ENCODE measurements around the gene CSNK2A3. TPM values are rescaled to one million over a fixed set of nuclear protein-coding genes. Genes with fewer than 3 reads are reported as not detected.

CSNK2A3 gene
- polyA plus RNA-seq, 1 donor = 2.8 TPM

- H3K36me3 ChIP-seq (ENCODE audit: control insufficient read depth, insufficient read depth, low read length) = no peaks in the 10 kb centered on the region
- 67% methylated on average over 1 of the region's 3 CpGs for WGBS (ENCODE audit: insufficient coverage, low lambda C conversion rate)
- no peaks in the 10 kb centered on the region for H3K9me3 ChIP-seq (ENCODE audit: control insufficient read depth, low read depth, low read length)
- H3K27ac ChIP-seq (ENCODE audit: low read length) = no peak overlapping the region
- no peaks in the 10 kb centered on the region for H3K4me1 ChIP-seq (ENCODE audit: control insufficient read depth, insufficient read depth, low read length)
- H3K4me3 ChIP-seq (ENCODE audit: low read length) = no peak overlapping the region
- no peaks in the 10 kb centered on the region for H3K27me3 ChIP-seq (ENCODE audit: control insufficient read depth, insufficient read depth, low read length)
- DNase-seq = no peak
These were observed 9.0 kb downstream of the CSNK2A3 start for GRCh38 chr11:11344045-11344444.

DNA sequence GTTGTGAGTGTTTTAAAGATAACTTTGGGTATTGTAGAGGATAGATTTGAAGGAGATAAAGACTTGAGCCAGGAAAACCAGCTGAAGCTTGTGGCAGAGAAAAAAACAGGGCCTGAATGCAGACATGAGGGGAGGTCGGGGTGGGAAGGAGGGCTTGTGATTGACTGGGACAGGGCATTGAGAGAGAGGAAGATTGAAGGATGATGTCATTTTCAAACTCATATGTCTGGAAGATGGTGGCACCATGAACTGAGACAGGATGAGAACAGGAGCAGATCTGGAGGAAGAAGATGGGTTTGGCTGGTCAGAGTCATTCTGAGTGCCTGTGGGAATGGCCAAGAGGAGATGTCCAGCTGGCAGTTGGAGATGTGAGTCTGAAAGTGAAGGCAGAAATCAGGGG is 14.7 kb downstream of the CSNK2A3 start:
- H3K27me3 ChIP-seq (ENCODE audit: control insufficient read depth, insufficient read depth, low read length) = no peaks in the 10 kb centered on the region
- WGBS (ENCODE audit: insufficient coverage, low lambda C conversion rate) = 57% methylated on average over 1 of the region's 1 CpG
- DNase-seq = no peak
- H3K27ac ChIP-seq (ENCODE audit: low read length) = no peak overlapping the region
- no peaks in the 10 kb centered on the region for H3K36me3 ChIP-seq (ENCODE audit: control insufficient read depth, insufficient read depth, low read length)
- H3K4me3 ChIP-seq (ENCODE audit: low read length) = no peak overlapping the region
- H3K9me3 ChIP-seq (ENCODE audit: control insufficient read depth, low read depth, low read length) = no peaks in the 10 kb centered on the region
- H3K4me1 ChIP-seq (ENCODE audit: control insufficient read depth, insufficient read depth, low read length) = no peaks in the 10 kb centered on the region

GRCh38 chr11:11336664-11337063 is 16.4 kb downstream of the CSNK2A3 start:
- Histone ChIP-seq H3K9me3 (ENCODE audit: control insufficient read depth, low read depth, low read length) (no peaks in the 10 kb centered on the region), H3K27ac (ENCODE audit: low read length) (no peak overlapping the region), H3K36me3 (ENCODE audit: control insufficient read depth, insufficient read depth, low read length) (no peaks in the 10 kb centered on the region), H3K4me1 (ENCODE audit: control insufficient read depth, insufficient read depth, low read length) (no peaks in the 10 kb centered on the region), H3K27me3 (ENCODE audit: control insufficient read depth, insufficient read depth, low read length) (no peaks in the 10 kb centered on the region), H3K4me3 (ENCODE audit: low read length) (no peak overlapping the region)
- 30% methylated on average over 3 of the region's 4 CpGs for WGBS (ENCODE audit: insufficient coverage, low lambda C conversion rate)
- no peak for DNase-seq

DNA sequence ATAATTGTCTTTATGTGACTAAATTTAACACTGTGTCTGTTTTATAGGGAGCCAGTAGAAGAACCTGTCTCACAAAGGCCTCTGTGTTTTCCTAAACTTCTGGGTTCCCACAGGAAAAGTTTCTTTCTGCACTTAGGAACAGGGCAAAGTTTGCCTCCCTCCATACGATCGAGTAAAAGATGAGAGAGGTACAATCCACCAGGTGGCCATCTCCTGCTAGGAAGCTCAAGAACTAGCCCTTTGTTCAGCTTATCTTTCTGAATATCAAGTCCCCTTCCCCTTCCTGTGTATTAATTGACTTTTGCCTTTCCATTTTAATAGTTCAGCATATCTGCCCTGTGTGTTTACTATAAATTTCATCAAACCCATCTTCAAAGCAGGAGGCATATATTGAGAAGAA is 18.0 kb downstream of the CSNK2A3 start:
- Histone ChIP-seq H3K36me3 (ENCODE audit: control insufficient read depth, insufficient read depth, low read length) (no peaks in the 10 kb centered on the region), H3K9me3 (ENCODE audit: control insufficient read depth, low read depth, low read length) (no peaks in the 10 kb centered on the region), H3K27me3 (ENCODE audit: control insufficient read depth, insufficient read depth, low read length) (no peaks in the 10 kb centered on the region), H3K4me1 (ENCODE audit: control insufficient read depth, insufficient read depth, low read length) (no peaks in the 10 kb centered on the region), H3K27ac (ENCODE audit: low read length) (no peak overlapping the region), H3K4me3 (ENCODE audit: low read length) (no peak overlapping the region)
- DNase-seq = no peak
- WGBS (ENCODE audit: insufficient coverage, low lambda C conversion rate) = no CpG with 5 or more reads among the region's 2 CpGs

DNA sequence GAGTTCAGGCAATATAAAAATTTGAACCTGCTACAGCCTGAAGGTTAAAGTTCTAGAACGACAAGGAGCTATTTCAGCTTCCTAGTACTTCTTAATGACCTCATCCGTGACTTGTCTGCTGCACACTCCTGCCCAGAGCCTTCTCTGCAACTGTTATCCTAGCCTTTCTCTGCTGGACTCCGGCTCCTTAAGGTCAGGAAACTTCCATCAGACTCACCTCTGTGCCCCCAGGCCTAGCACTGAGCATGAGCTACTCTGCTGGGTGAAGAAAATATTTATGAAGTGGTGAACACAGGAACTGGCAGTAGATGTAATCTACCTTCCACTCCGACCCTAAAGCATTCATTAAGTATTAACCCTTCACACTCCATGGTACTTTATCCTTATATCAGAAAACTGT is 18.4 kb downstream of the CSNK2A3 start:
- Histone ChIP-seq H3K36me3 (ENCODE audit: control insufficient read depth, insufficient read depth, low read length) (no peaks in the 10 kb centered on the region), H3K27ac (ENCODE audit: low read length) (no peak overlapping the region), H3K4me3 (ENCODE audit: low read length) (no peak overlapping the region), H3K4me1 (ENCODE audit: control insufficient read depth, insufficient read depth, low read length) (no peaks in the 10 kb centered on the region), H3K9me3 (ENCODE audit: control insufficient read depth, low read depth, low read length) (no peaks in the 10 kb centered on the region), H3K27me3 (ENCODE audit: control insufficient read depth, insufficient read depth, low read length) (no peaks in the 10 kb centered on the region)
- no peak for DNase-seq
- no CpG with 5 or more reads among the region's 4 CpGs for WGBS (ENCODE audit: insufficient coverage, low lambda C conversion rate)

GRCh38 chr11:11332141-11332710 is 20.8 kb downstream of the CSNK2A3 start:
- H3K4me1 ChIP-seq (ENCODE audit: control insufficient read depth, insufficient read depth, low read length) = no peaks in the 10 kb centered on the region
- no peaks in the 10 kb centered on the region for H3K27me3 ChIP-seq (ENCODE audit: control insufficient read depth, insufficient read depth, low read length)
- no peaks in the 10 kb centered on the region for H3K36me3 ChIP-seq (ENCODE audit: control insufficient read depth, insufficient read depth, low read length)
- whole genome bisulfite sequencing (ENCODE audit: insufficient coverage, low lambda C conversion rate) = no CpG with 5 or more reads among the region's 5 CpGs
- no peaks in the 10 kb centered on the region for H3K9me3 ChIP-seq (ENCODE audit: control insufficient read depth, low read depth, low read length)
- no peak for DNase-seq
- no peak overlapping the region for H3K27ac ChIP-seq (ENCODE audit: low read length)
- H3K4me3 ChIP-seq (ENCODE audit: low read length) = no peak overlapping the region

DNA sequence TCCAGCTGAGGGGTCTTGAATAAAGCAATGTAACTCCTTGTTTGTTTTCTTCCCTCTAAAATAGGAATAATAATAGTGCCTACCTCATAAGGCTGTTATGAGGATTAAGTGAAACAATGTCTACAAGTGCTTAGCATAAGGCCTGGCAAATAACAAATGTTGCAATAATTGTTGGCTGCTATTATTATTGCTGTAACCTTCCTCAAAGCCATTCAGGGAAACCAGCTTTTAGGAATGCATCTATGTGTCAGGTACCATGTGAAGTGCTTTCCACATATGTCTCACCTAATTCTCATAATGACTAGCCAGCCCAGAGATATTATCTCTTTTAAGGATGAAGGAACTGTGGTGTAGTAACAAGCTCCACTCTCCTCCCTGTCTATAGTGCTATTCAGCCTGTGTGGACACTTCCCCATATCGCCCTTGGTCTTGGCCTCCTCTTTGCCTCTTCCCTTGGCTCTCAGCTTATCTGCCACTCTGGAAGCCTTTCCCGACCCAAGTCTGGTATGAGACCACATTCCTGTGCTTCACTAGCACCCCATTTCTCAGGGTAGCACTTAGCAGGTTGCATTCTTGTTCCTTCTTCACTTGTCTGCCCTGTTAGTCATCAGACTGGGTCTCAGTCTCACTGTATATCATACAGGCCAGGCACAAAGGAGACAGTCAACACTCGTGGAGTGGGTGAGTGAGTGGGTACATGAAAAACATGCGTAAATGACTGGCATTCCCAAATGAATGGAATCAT is 23.8 kb downstream of the CSNK2A3 start:
- Histone ChIP-seq H3K27ac (ENCODE audit: low read length) (no peak overlapping the region), H3K4me3 (ENCODE audit: low read length) (no peak overlapping the region), H3K4me1 (ENCODE audit: control insufficient read depth, insufficient read depth, low read length) (no peaks in the 10 kb centered on the region), H3K27me3 (ENCODE audit: control insufficient read depth, insufficient read depth, low read length) (no peaks in the 10 kb centered on the region), H3K36me3 (ENCODE audit: control insufficient read depth, insufficient read depth, low read length) (no peaks in the 10 kb centered on the region), H3K9me3 (ENCODE audit: control insufficient read depth, low read depth, low read length) (no peaks in the 10 kb centered on the region)
- DNase-seq = no peak
- WGBS (ENCODE audit: insufficient coverage, low lambda C conversion rate) = 83% methylated on average over 2 of the region's 4 CpGs

DNA sequence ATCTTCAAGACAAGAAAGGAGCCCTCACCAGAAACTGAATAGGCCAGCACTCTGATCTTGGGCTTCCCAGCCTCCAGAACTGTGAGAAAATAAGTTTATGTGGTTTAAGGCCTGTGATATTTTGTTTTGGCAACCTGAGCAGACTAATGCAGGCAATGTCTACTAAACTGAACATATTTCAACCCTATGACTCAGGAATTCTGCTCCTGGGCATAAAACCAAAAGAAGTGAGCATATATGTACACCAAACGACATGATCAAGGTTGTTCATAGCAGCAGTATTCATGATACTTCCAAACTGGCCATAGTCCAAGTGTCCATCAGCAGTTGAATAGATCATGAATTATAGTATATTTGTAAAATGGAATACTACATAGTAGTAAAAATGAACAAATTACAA is 29.0 kb downstream of the CSNK2A3 start:
- no peak overlapping the region for H3K4me3 ChIP-seq (ENCODE audit: low read length)
- H3K9me3 ChIP-seq (ENCODE audit: control insufficient read depth, low read depth, low read length) = no peaks in the 10 kb centered on the region
- H3K27me3 ChIP-seq (ENCODE audit: control insufficient read depth, insufficient read depth, low read length) = no peaks in the 10 kb centered on the region
- whole genome bisulfite sequencing (ENCODE audit: insufficient coverage, low lambda C conversion rate) = 83% methylated on average over 1 of the region's 1 CpG
- no peaks in the 10 kb centered on the region for H3K4me1 ChIP-seq (ENCODE audit: control insufficient read depth, insufficient read depth, low read length)
- no peaks in the 10 kb centered on the region for H3K36me3 ChIP-seq (ENCODE audit: control insufficient read depth, insufficient read depth, low read length)
- no peak for DNase-seq
- H3K27ac ChIP-seq (ENCODE audit: low read length) = no peak overlapping the region

DNA sequence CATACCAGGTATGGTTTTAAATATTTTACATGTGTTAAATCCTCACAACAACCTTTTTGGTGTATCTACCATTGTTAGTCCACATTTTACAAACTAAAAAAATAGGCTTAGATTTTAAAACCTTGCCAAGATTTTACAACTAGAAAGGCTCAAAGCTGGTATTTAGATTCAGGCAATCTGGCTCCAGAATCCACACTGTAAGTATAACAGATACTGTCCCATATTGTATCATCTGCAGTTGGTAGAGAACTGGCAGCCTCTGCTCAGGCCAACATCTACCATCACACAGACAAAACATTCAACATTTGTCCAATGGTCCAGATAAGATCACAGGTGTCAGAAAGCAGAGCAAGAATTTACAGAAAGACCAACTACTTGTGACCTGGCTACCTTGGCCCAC is 30.9 kb downstream of the CSNK2A3 start:
- no peaks in the 10 kb centered on the region for H3K36me3 ChIP-seq (ENCODE audit: control insufficient read depth, insufficient read depth, low read length)
- no peak overlapping the region for H3K4me3 ChIP-seq (ENCODE audit: low read length)
- no peaks in the 10 kb centered on the region for H3K9me3 ChIP-seq (ENCODE audit: control insufficient read depth, low read depth, low read length)
- H3K4me1 ChIP-seq (ENCODE audit: control insufficient read depth, insufficient read depth, low read length) = no peaks in the 10 kb centered on the region
- no peaks in the 10 kb centered on the region for H3K27me3 ChIP-seq (ENCODE audit: control insufficient read depth, insufficient read depth, low read length)
- H3K27ac ChIP-seq (ENCODE audit: low read length) = no peak overlapping the region
- DNase-seq = no peak

GRCh38 chr11:11320825-11321224 is 32.2 kb downstream of the CSNK2A3 start:
- H3K4me3 ChIP-seq (ENCODE audit: low read length) = no peak overlapping the region
- no peaks in the 10 kb centered on the region for H3K4me1 ChIP-seq (ENCODE audit: control insufficient read depth, insufficient read depth, low read length)
- WGBS (ENCODE audit: insufficient coverage, low lambda C conversion rate) = no CpG with 5 or more reads among the region's 2 CpGs
- H3K27me3 ChIP-seq (ENCODE audit: control insufficient read depth, insufficient read depth, low read length) = no peaks in the 10 kb centered on the region
- H3K9me3 ChIP-seq (ENCODE audit: control insufficient read depth, low read depth, low read length) = no peaks in the 10 kb centered on the region
- no peak for DNase-seq
- H3K27ac ChIP-seq (ENCODE audit: low read length) = no peak overlapping the region
- no peaks in the 10 kb centered on the region for H3K36me3 ChIP-seq (ENCODE audit: control insufficient read depth, insufficient read depth, low read length)

GRCh38 chr11:11318961-11319360 is 34.1 kb downstream of the CSNK2A3 start:
- no peaks in the 10 kb centered on the region for H3K9me3 ChIP-seq (ENCODE audit: control insufficient read depth, low read depth, low read length)
- DNase-seq = no peak
- H3K4me3 ChIP-seq (ENCODE audit: low read length) = no peak overlapping the region
- H3K36me3 ChIP-seq (ENCODE audit: control insufficient read depth, insufficient read depth, low read length) = no peaks in the 10 kb centered on the region
- no peak overlapping the region for H3K27ac ChIP-seq (ENCODE audit: low read length)
- WGBS (ENCODE audit: insufficient coverage, low lambda C conversion rate) = 94% methylated on average over 2 of the region's 4 CpGs
- no peaks in the 10 kb centered on the region for H3K4me1 ChIP-seq (ENCODE audit: control insufficient read depth, insufficient read depth, low read length)
- H3K27me3 ChIP-seq (ENCODE audit: control insufficient read depth, insufficient read depth, low read length) = no peaks in the 10 kb centered on the region
